ENCODE measurements around the gene AOC1.

The AOC1 gene

DNA sequence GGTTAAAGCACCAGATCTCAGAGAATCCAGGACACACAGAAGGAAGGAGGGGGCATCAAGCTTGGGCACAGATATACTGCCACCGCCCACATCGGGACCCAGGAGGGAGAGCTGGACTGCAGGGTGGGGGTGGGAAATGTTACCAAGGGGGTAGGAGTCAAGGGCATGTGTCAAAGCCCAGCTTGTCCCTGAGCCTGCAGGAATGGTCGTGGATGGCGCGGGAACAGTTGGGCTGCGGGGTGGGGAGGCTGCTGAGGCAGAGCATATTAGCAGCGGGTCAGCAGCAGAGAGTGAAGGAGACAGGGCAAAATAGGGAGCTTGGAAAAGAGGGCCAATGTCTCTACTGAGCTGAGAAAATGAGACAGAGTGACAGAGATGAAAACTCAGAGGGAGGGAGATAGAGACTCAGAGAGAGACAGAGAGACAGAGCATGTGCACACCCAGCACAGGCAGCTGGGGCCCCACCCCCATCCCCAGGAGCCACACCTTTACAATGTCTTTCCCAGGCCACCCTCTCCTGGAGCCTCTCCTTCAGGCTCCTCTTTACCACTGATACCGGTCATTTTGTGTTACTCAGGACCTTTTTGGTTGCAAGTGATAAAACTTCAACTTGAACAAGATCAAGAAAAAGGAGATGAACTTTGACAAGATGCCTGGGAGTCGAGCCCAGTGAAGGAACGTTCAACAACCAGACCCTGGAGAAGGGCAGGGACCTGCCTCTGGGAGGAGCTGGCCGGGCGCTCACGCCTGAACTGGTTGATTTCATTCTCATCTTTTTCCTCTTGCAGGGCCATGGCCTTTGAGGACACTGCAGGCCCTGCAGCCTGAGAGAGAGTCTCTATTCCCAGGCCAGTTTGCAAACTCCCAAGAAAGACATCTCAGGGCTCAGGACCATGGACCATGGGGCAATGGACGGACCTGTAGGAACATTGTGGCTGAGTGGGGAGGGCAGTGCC is 50.0 kb downstream of the AOC1 start:
- Histone ChIP-seq H3K4me2 (ENCODE audit: low read depth, low read length, poor library complexity, severe bottlenecking) (no peak overlapping the region), H4K20me1 (ENCODE audit: insufficient read depth, low read length, poor library complexity, severe bottlenecking) (no peaks in the 10 kb centered on the region), H3K27me3 (ENCODE audit: insufficient read depth, low read length, poor library complexity, severe bottlenecking) (no peaks in the 10 kb centered on the region), H3K9ac (ENCODE audit: low read depth, low read length, poor library complexity, severe bottlenecking) (no peak overlapping the region), H3K4me3 (ENCODE audit: low read length, poor library complexity, severe bottlenecking) (no peak overlapping the region), H3K36me3 (ENCODE audit: insufficient read depth, low read length) (no peaks in the 10 kb centered on the region), H3K4me1 (ENCODE audit: insufficient read depth, low read length, poor library complexity, severe bottlenecking) (peaks cover 4% of the 10 kb centered on the region), H3K79me2 (ENCODE audit: insufficient read depth, low read length) (no peaks in the 10 kb centered on the region), H3F3A (ENCODE audit: low read depth) (no peaks in the 10 kb centered on the region), H3K9me3 (ENCODE audit: insufficient read depth, low read depth, low read length) (no peaks in the 10 kb centered on the region), H3K9me2 (replicated peaks; ENCODE audit: low read depth, low read length) (no peaks in the 10 kb centered on the region), H2AFZ (ENCODE audit: low read length) (no peak overlapping the region)
- TF ChIP-seq, protein P1, sequence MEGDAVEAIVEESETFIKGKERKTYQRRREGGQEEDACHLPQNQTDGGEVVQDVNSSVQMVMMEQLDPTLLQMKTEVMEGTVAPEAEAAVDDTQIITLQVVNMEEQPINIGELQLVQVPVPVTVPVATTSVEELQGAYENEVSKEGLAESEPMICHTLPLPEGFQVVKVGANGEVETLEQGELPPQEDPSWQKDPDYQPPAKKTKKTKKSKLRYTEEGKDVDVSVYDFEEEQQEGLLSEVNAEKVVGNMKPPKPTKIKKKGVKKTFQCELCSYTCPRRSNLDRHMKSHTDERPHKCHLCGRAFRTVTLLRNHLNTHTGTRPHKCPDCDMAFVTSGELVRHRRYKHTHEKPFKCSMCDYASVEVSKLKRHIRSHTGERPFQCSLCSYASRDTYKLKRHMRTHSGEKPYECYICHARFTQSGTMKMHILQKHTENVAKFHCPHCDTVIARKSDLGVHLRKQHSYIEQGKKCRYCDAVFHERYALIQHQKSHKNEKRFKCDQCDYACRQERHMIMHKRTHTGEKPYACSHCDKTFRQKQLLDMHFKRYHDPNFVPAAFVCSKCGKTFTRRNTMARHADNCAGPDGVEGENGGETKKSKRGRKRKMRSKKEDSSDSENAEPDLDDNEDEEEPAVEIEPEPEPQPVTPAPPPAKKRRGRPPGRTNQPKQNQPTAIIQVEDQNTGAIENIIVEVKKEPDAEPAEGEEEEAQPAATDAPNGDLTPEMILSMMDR (conservative IDR thresholded peaks at IDR 0.05; ENCODE audit: low read length): no peak
- no peak for TF ChIP-seq EZH2phosphoT487 (IDR thresholded peaks at IDR 0.05; ENCODE audit: borderline replicate concordance)

- Histone ChIP-seq H3K36me3 (ENCODE audit: insufficient read depth, low read length) (no peaks in the 10 kb centered on the region), H3K4me3 (ENCODE audit: low read length, poor library complexity, severe bottlenecking) (no peak overlapping the region), H3K9ac (ENCODE audit: low read depth, low read length, poor library complexity, severe bottlenecking) (no peak overlapping the region), H4K20me1 (ENCODE audit: insufficient read depth, low read length, poor library complexity, severe bottlenecking) (no peaks in the 10 kb centered on the region), H3K9me3 (ENCODE audit: insufficient read depth, low read depth, low read length) (no peaks in the 10 kb centered on the region), H3K4me1 (ENCODE audit: insufficient read depth, low read length, poor library complexity, severe bottlenecking) (peaks cover 5% of the 10 kb centered on the region), H3K27me3 (ENCODE audit: insufficient read depth, low read length, poor library complexity, severe bottlenecking) (no peaks in the 10 kb centered on the region), H3F3A (ENCODE audit: low read depth) (no peaks in the 10 kb centered on the region), H3K4me2 (ENCODE audit: low read depth, low read length, poor library complexity, severe bottlenecking) (no peak overlapping the region), H3K9me2 (replicated peaks; ENCODE audit: low read depth, low read length) (no peaks in the 10 kb centered on the region), H3K79me2 (ENCODE audit: insufficient read depth, low read length) (no peaks in the 10 kb centered on the region), H2AFZ (ENCODE audit: low read length) (no peak overlapping the region)
- TF ChIP-seq, protein P1 (conservative IDR thresholded peaks at IDR 0.05; ENCODE audit: low read length): no peak
- TF ChIP-seq EZH2phosphoT487 (IDR thresholded peaks at IDR 0.05; ENCODE audit: borderline replicate concordance): no peak
These were observed 51.3 kb downstream of the AOC1 start for GRCh38 chr7:150903606-150904005.

DNA sequence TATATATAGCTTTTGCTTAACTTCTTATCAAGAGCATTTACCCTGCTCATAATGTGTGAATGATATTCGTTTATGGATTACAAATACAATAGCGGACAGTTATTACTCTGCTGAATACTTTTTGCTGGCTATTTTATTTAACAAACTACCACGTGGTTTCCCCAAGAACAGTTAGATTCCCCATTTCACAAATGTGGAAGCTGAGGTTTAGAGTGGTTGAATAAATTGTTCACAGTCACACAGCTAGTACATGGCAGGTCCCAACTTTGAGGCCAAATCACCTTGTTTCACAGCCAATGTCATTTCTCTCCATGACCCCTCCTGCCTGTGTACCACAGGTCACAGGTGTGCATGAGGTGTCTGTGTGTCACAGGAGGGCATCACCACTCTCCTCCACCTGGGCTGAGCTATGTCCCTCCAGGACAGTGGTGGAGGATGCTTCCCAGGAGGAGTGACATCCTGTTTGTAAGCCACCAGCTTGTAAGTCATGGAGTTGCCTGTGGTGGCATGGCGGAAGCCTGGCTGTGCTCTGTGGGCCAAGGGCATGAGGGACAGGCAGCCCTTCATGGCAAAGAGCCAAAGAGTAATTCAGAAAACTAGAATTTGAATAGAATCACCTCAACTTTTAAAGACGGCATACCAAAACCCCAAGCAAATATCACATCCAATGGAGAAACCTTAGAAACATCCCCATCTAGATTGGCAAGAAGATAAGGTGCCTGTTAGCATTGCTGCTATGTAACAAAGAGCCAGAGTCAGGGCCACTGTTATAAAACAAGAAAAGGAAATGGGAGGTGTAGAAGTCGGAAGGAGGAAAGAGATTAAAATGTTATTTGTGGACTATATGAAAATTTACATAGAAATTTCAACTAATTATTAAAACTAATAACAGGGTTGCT is 51.9 kb downstream of the AOC1 start:
- H3K79me2 ChIP-seq (ENCODE audit: insufficient read depth, low read length): no peaks in the 10 kb centered on the region
- H3K9ac ChIP-seq (ENCODE audit: low read depth, low read length, poor library complexity, severe bottlenecking): no peak overlapping the region
- no peaks in the 10 kb centered on the region for H3K27me3 ChIP-seq (ENCODE audit: insufficient read depth, low read length, poor library complexity, severe bottlenecking)
- no peaks in the 10 kb centered on the region for H4K20me1 ChIP-seq (ENCODE audit: insufficient read depth, low read length, poor library complexity, severe bottlenecking)
- H3K9me3 ChIP-seq (ENCODE audit: insufficient read depth, low read depth, low read length): no peaks in the 10 kb centered on the region
- no peak overlapping the region for H2AFZ ChIP-seq (ENCODE audit: low read length)
- TF ChIP-seq EZH2phosphoT487 (IDR thresholded peaks at IDR 0.05; ENCODE audit: borderline replicate concordance): no peak
- TF ChIP-seq, protein P1 (conservative IDR thresholded peaks at IDR 0.05; ENCODE audit: low read length): no peak
- no peaks in the 10 kb centered on the region for H3K9me2 ChIP-seq (replicated peaks; ENCODE audit: low read depth, low read length)
- no peaks in the 10 kb centered on the region for H3K36me3 ChIP-seq (ENCODE audit: insufficient read depth, low read length)
- H3K4me3 ChIP-seq (ENCODE audit: low read length, poor library complexity, severe bottlenecking): no peak overlapping the region
- no peak overlapping the region for H3K4me2 ChIP-seq (ENCODE audit: low read depth, low read length, poor library complexity, severe bottlenecking)
- H3F3A ChIP-seq (ENCODE audit: low read depth): no peaks in the 10 kb centered on the region
- H3K4me1 ChIP-seq (ENCODE audit: insufficient read depth, low read length, poor library complexity, severe bottlenecking): peaks cover 8% of the 10 kb centered on the region
